H1 (cell line): ENCODE measurements around the gene RNF215.

Experiments
- ATF3 ChIP-seq: IDR thresholded peaks from 2 replicates; pipeline ENCODE4 v1.6.1; 2011; ENCODE audit warnings: low read depth, mild to moderate bottlenecking, low read length; ENCODE audit not compliant: insufficient read depth
- CREB1 ChIP-seq: IDR thresholded peaks from 2 replicates; pipeline ENCODE4 v1.6.1; 2012; ENCODE audit warnings: inconsistent platforms
- CTCF ChIP-seq, 3 experiments: IDR thresholded peaks; 1 replicate in 2 of 3; 2 replicates in 1 of 3; pipeline versions ENCODE4 v1.5.1 to v1.6.1; 2011; ENCODE audit warnings: low read length in 3 of 3, mild to moderate bottlenecking in 3 of 3, inconsistent platforms in 2 of 3, low read depth in 1 of 3, moderate library complexity in 1 of 3; ENCODE audit not compliant: insufficient read depth in 1 of 3; ENCODE audit errors: control extremely low read depth in 1 of 3
- EP300 ChIP-seq, 2 experiments: IDR thresholded peaks; 1 replicate in 1 of 2; 2 replicates in 1 of 2; pipeline ENCODE4 v1.6.1; 2011 to 2012; ENCODE audit warnings: low read depth in 2 of 2, low read length in 2 of 2, mild to moderate bottlenecking in 2 of 2, borderline replicate concordance in 1 of 2, inconsistent platforms in 1 of 2, moderate library complexity in 1 of 2
- EZH2 ChIP-seq: fragments of 200-600 bp; sonication (generic); IDR thresholded peaks from 2 replicates; pipeline ENCODE4 v1.7.1; 2012; ENCODE audit warnings: low read depth, mild to moderate bottlenecking, moderate library complexity, low read length, inconsistent platforms; ENCODE audit not compliant: severe bottlenecking
- FOSL1 ChIP-seq: IDR thresholded peaks from 2 replicates; pipeline ENCODE4 v1.6.1; 2011; ENCODE audit warnings: mild to moderate bottlenecking, low read depth, low read length, moderate library complexity; ENCODE audit not compliant: insufficient read depth
- KDM5A ChIP-seq: fragments of 200-600 bp; IDR thresholded peaks from 2 replicates; pipeline ENCODE4 v1.7.1; 2012; ENCODE audit warnings: mild to moderate bottlenecking, low read length, inconsistent platforms, mixed read lengths
- POLR2AphosphoS5 ChIP-seq: IDR thresholded peaks from 2 replicates; pipeline ENCODE4 v1.6.1; 2011; ENCODE audit warnings: low read depth, low read length
- RAD21 ChIP-seq, 2 experiments: IDR thresholded peaks in 1 of 2; conservative IDR thresholded peaks in 1 of 2; 2 replicates each; pipeline ENCODE4 v1.6.1; 2011; ENCODE audit warnings: low read depth in 2 of 2, low read length in 2 of 2, improper control_type of control experiment in 1 of 2, inconsistent platforms in 1 of 2, mild to moderate bottlenecking in 1 of 2, moderate library complexity in 1 of 2
- RFX5 ChIP-seq: IDR thresholded peaks from 2 replicates; pipeline ENCODE4 v1.6.1; 2011; ENCODE audit warnings: low read depth, low read length, improper control_type of control experiment, borderline replicate concordance
- RXRA ChIP-seq: IDR thresholded peaks from 2 replicates; pipeline ENCODE4 v1.6.1; 2011; ENCODE audit warnings: low read depth, mild to moderate bottlenecking, low read length, moderate library complexity; ENCODE audit not compliant: insufficient read depth
- SP2 ChIP-seq: IDR thresholded peaks from 2 replicates; pipeline ENCODE4 v1.6.1; 2012; ENCODE audit warnings: mild to moderate bottlenecking, low read length, inconsistent platforms
- TAF7 ChIP-seq: optimal IDR thresholded peaks from 2 replicates; pipeline ENCODE3; 2011; ENCODE audit warnings: low read depth, mild to moderate bottlenecking, inconsistent platforms, low read length, moderate library complexity, borderline replicate concordance
- YY1 ChIP-seq: IDR thresholded peaks from 2 replicates; pipeline ENCODE4 v1.6.1; 2011; ENCODE audit warnings: low read depth, mild to moderate bottlenecking, low read length

DNA sequence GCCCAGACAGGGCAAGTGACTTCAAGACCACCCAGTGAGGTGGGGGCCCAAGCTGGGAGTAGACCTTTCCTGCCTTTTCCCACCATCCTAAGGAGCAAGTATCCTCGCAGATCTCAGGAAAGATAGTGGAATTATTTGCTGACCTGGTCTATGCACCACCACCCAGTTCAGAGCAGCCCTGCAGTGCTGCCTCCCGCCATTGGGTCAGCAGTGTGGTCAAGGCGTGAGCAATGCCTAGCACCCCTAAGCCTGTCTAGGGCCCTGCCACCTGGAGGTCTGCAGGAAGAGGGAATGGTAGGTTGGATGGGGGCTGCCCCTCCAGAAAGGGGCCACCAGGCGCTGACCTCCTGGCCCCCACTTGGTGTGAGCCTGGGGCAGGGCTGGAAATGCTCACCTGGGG is 44.9 kb upstream of the RNF215 start:
- TF ChIP-seq EP300 (IDR thresholded peaks at IDR 0.05; ENCODE audit: borderline replicate concordance in 1 of 2, low read depth in 2 of 2, low read length in 2 of 2) (no peak), CREB1 (no peak), CTCF (IDR thresholded peaks at IDR 0.05; ENCODE audit: control extremely low read depth in 1 of 3, insufficient read depth in 1 of 3, low read depth in 1 of 3, low read length in 3 of 3) (no peak), EZH2 (no peak), RFX5 (no peak), TAF7 (no peak), POLR2AphosphoS5 (no peak), RAD21 (IDR thresholded peaks at IDR 0.05 in 1 of 2, conservative IDR thresholded peaks at IDR 0.05 in 1 of 2; ENCODE audit: low read depth in 2 of 2, low read length in 2 of 2) (no peak), YY1 (no peak), ATF3 (no peak), FOSL1 (no peak), RXRA (no peak), KDM5A (no peak), SP2 (no peak)
